ENCODE measurements around the gene ST7. TPM values are rescaled to one million over a fixed set of nuclear protein-coding genes. Genes with fewer than 3 reads are reported as not detected.

ST7 gene
- total RNA-seq, 1 experiment from 2014 or later: 19.6 TPM

DNA sequence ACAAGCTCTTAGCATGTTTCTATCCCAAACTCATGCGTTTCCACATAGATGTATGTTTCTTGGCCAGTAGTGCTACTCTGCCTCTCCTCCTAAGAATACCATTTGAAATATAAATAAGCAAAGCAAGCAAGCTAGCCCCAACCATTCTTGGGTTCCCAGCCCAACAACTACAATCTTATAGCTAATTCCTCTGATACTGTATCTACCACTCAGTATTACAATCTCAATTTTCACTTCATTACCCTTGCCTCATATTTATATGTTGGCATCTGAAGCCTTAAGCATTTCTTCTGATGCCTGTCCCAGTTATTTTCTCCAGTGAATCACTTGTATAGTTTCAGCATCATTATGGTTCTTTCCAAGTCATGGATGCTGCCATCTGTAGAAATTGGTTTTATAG lies 181.1 kb downstream of the ST7 start:
- no peaks in the 10 kb centered on the region for H3K36me3 ChIP-seq (ENCODE audit: control insufficient read depth, insufficient read depth, low read length)
- TF ChIP-seq TCF7L2 (IDR thresholded peaks at IDR 0.05; ENCODE audit: low read depth, low read length): no peak
- TF ChIP-seq, protein P1, sequence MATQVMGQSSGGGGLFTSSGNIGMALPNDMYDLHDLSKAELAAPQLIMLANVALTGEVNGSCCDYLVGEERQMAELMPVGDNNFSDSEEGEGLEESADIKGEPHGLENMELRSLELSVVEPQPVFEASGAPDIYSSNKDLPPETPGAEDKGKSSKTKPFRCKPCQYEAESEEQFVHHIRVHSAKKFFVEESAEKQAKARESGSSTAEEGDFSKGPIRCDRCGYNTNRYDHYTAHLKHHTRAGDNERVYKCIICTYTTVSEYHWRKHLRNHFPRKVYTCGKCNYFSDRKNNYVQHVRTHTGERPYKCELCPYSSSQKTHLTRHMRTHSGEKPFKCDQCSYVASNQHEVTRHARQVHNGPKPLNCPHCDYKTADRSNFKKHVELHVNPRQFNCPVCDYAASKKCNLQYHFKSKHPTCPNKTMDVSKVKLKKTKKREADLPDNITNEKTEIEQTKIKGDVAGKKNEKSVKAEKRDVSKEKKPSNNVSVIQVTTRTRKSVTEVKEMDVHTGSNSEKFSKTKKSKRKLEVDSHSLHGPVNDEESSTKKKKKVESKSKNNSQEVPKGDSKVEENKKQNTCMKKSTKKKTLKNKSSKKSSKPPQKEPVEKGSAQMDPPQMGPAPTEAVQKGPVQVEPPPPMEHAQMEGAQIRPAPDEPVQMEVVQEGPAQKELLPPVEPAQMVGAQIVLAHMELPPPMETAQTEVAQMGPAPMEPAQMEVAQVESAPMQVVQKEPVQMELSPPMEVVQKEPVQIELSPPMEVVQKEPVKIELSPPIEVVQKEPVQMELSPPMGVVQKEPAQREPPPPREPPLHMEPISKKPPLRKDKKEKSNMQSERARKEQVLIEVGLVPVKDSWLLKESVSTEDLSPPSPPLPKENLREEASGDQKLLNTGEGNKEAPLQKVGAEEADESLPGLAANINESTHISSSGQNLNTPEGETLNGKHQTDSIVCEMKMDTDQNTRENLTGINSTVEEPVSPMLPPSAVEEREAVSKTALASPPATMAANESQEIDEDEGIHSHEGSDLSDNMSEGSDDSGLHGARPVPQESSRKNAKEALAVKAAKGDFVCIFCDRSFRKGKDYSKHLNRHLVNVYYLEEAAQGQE (IDR thresholded peaks at IDR 0.05; ENCODE audit: insufficient read depth in 1 of 2, low read depth in 2 of 2, low read length in 1 of 2): no peak
- TF ChIP-seq, protein P2, sequence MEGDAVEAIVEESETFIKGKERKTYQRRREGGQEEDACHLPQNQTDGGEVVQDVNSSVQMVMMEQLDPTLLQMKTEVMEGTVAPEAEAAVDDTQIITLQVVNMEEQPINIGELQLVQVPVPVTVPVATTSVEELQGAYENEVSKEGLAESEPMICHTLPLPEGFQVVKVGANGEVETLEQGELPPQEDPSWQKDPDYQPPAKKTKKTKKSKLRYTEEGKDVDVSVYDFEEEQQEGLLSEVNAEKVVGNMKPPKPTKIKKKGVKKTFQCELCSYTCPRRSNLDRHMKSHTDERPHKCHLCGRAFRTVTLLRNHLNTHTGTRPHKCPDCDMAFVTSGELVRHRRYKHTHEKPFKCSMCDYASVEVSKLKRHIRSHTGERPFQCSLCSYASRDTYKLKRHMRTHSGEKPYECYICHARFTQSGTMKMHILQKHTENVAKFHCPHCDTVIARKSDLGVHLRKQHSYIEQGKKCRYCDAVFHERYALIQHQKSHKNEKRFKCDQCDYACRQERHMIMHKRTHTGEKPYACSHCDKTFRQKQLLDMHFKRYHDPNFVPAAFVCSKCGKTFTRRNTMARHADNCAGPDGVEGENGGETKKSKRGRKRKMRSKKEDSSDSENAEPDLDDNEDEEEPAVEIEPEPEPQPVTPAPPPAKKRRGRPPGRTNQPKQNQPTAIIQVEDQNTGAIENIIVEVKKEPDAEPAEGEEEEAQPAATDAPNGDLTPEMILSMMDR (IDR thresholded peaks at IDR 0.05): no peak
- no peak overlapping the region for H3K4me3 ChIP-seq (ENCODE audit: low read depth in 2 of 2, low read length in 2 of 2)
- ChIA-PET CTCF (no interaction called here), POLR2A (no interaction called here)
- in situ Hi-C loops (cut with HindIII; ENCODE audit: low pct_unique_long_range_greater_than_20kb, low sequenced_read_pairs) (no loop called here), intact Hi-C loops (cut with micrococcal nuclease; ENCODE audit: unreplicated experiment) (no loop called here)
- no peak for DNase-seq (ENCODE audit: low read depth, low spot score)
- no peak for ATAC-seq
- no peaks in the 10 kb centered on the region for H3K4me1 ChIP-seq (ENCODE audit: control insufficient read depth, insufficient read depth, low read length)
- H3K27me3 ChIP-seq (ENCODE audit: control insufficient read depth, insufficient read depth, low read length): no peaks in the 10 kb centered on the region
- H3K27ac ChIP-seq (ENCODE audit: low read length): no peak overlapping the region
- BruUV-seq (replicated peaks): no TSS peak
- no peaks in the 10 kb centered on the region for H3K9me3 ChIP-seq (ENCODE audit: control insufficient read depth, insufficient read depth, low read depth, low read length)

DNA sequence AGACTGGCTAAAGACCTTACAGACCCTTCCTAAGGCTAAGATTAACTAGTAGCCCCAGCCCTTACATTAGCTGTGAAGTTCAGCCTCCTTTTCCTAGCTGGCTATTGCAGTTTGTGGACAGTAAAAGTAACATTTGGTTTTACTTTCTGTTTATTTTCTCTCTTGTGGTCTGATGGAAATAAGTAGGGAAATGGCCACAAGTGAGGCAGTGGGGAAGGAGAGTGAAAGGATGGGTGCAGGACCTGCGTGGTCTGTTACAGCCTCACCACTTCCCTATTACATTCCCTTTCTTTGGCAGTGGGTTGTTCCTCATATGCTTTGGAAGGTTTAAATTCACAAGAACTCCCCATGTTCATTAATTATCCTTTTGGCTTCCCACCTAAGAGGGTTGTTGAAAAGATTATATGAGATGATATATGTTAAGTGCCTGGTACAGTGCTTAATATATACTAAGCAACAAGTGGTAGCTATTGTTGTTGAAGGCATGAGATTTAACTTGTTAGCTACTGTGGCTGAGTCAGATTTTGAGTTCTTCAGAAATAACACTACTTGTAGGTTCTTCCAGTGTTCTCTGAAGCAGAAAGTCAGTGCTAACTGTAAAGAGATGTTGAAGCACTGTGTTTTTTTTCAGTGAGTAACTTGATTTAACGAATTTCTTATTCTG lies 181.7 kb downstream of the ST7 start:
- Histone ChIP-seq H3K27me3 (ENCODE audit: control insufficient read depth, insufficient read depth, low read length) (no peaks in the 10 kb centered on the region), H3K27ac (ENCODE audit: low read length) (no peak overlapping the region), H3K36me3 (ENCODE audit: control insufficient read depth, insufficient read depth, low read length) (no peaks in the 10 kb centered on the region), H3K4me1 (ENCODE audit: control insufficient read depth, insufficient read depth, low read length) (no peaks in the 10 kb centered on the region), H3K9me3 (ENCODE audit: control insufficient read depth, insufficient read depth, low read depth, low read length) (no peaks in the 10 kb centered on the region), H3K4me3 (ENCODE audit: low read depth in 2 of 2, low read length in 2 of 2) (no peak overlapping the region)
- POLR2A ChIA-PET: no interaction called here
- DNase-seq (ENCODE audit: low read depth, low spot score) (no peak), ATAC-seq (no peak)
- no peak for TF ChIP-seq POLR2AphosphoS5 (IDR thresholded peaks at IDR 0.05; ENCODE audit: low read depth, low read length)
- TF ChIP-seq, protein P1 (IDR thresholded peaks at IDR 0.05; ENCODE audit: insufficient read depth in 1 of 2, low read depth in 2 of 2, low read length in 1 of 2): no peak
- no peak for TF ChIP-seq SIN3A (IDR thresholded peaks at IDR 0.05; ENCODE audit: borderline replicate concordance, insufficient read depth, low read depth, low read length)
- TF ChIP-seq, protein P2 (IDR thresholded peaks at IDR 0.05): no peak
- no peak for TF ChIP-seq TCF7L2 (IDR thresholded peaks at IDR 0.05; ENCODE audit: low read depth, low read length)
- in situ Hi-C loops (cut with HindIII; ENCODE audit: low pct_unique_long_range_greater_than_20kb, low sequenced_read_pairs) (no loop called here), intact Hi-C loops (cut with micrococcal nuclease; ENCODE audit: unreplicated experiment) (no loop called here)
- CTCF ChIA-PET: no interaction called here
- BruUV-seq (replicated peaks): no TSS peak

All from Panc1 (cell line).